ENCODE results near the gene PLA2G10. TPM values are rescaled to one million over a fixed set of nuclear protein-coding genes. Genes with fewer than 3 reads are reported as not detected.

PLA2G10 gene
- total RNA-seq, 2 experiments from 2014 or later = not detected

Other genes with a start within 250 kb of the PLA2G10 start
- 10 to 100 TPM; 40.7 to 44.6 TPM for gene PARN, start 64.0 kb downstream of the PLA2G10 start, total RNA-seq
- 10 to 100 TPM; 59.2 to 65.0 TPM for gene BFAR, start 61.4 kb downstream of the PLA2G10 start, total RNA-seq
- gene NPIPA3, start 9.1 kb upstream of the PLA2G10 start, total RNA-seq = under 1 TPM in 1 of 2 experiments, not detected in 1; 0.50 TPM
- gene NPIPA2, start 48.2 kb upstream of the PLA2G10 start, total RNA-seq = 1 to 10 TPM in 1 of 2 experiments, under 1 TPM in 1; 0.99 to 1.4 TPM
- gene NOMO1, start 139.4 kb upstream of the PLA2G10 start, total RNA-seq = 10 to 100 TPM; 54.8 to 70.4 TPM
- gene NPIPA1, start 243.1 kb upstream of the PLA2G10 start, total RNA-seq = 100 to 1,000 TPM; 109 to 133 TPM